RWPE2 (cell line): ENCODE measurements around the gene ZFAND3.
A peak's percentile ranks its signal among the peaks of the same experiment; 100 is the strongest.

Experiments
- ATAC-seq: fragments of 200-7000 bp; cut with Tn5 transposase; 3 replicates; pipeline ENCODE4 v1.9.1; 2021; ENCODE audit warnings: low read depth
- DNase-seq: peaks from one replicate; pipeline ENCODE4 v3.0.0-alpha.2; 2020; ENCODE audit warnings: low spot score
- H3K27ac ChIP-seq: fragments of 450-650 bp; 2 replicates; pipeline ENCODE4 v1.5.1; 2017; ENCODE audit warnings: mild to moderate bottlenecking; ENCODE audit not compliant: poor library complexity, severe bottlenecking
- H3K27me3 ChIP-seq: fragments of 250-450 bp; sonication (Bioruptor Pico); 2 replicates; pipeline ENCODE4 v1.5.1; 2021; ENCODE audit warnings: mild to moderate bottlenecking, moderate library complexity; ENCODE audit not compliant: insufficient read depth, poor library complexity, severe bottlenecking
- H3K36me3 ChIP-seq: fragments of 250-450 bp; sonication (Bioruptor Pico); 2 replicates; pipeline ENCODE4 v1.5.1; 2020; ENCODE audit warnings: low read depth, mild to moderate bottlenecking, moderate library complexity
- H3K4me1 ChIP-seq: fragments of 250-450 bp; sonication (Bioruptor Pico); 2 replicates; pipeline ENCODE4 v1.5.1; 2021; ENCODE audit warnings: mild to moderate bottlenecking, moderate library complexity; ENCODE audit not compliant: insufficient read depth, poor library complexity, severe bottlenecking
- H3K4me3 ChIP-seq: fragments of 250-450 bp; sonication (Bioruptor Pico); 2 replicates; pipeline ENCODE4 v1.5.1; 2021; ENCODE audit warnings: mild to moderate bottlenecking, moderate library complexity; ENCODE audit not compliant: severe bottlenecking
- H3K9me3 ChIP-seq: fragments of 250-450 bp; sonication (Bioruptor Pico); 2 replicates; pipeline ENCODE4 v1.5.1; 2021; ENCODE audit warnings: mild to moderate bottlenecking, moderate library complexity; ENCODE audit not compliant: severe bottlenecking
- TF ChIP-seq, protein P1 (sequence below): fragments of 450-650 bp; IDR thresholded peaks from one replicate; pipeline ENCODE4 v1.5.1; 2017; ENCODE audit warnings: mild to moderate bottlenecking, moderate library complexity; ENCODE audit not compliant: poor library complexity, severe bottlenecking

Gene ZFAND3

GRCh38 chr6:37783856-37784584, 35.5 kb upstream of the ZFAND3 start:
- Histone ChIP-seq H3K27me3 (no peaks in the 10 kb centered on the region), H3K4me1 (peaks cover 14% of the 10 kb centered on the region), H3K4me3 (no peak overlapping the region), H3K9me3 (no peaks in the 10 kb centered on the region), H3K36me3 (no peaks in the 10 kb centered on the region), H3K27ac (no peak overlapping the region)
- ATAC-seq, result no peak
- TF ChIP-seq, protein P1, sequence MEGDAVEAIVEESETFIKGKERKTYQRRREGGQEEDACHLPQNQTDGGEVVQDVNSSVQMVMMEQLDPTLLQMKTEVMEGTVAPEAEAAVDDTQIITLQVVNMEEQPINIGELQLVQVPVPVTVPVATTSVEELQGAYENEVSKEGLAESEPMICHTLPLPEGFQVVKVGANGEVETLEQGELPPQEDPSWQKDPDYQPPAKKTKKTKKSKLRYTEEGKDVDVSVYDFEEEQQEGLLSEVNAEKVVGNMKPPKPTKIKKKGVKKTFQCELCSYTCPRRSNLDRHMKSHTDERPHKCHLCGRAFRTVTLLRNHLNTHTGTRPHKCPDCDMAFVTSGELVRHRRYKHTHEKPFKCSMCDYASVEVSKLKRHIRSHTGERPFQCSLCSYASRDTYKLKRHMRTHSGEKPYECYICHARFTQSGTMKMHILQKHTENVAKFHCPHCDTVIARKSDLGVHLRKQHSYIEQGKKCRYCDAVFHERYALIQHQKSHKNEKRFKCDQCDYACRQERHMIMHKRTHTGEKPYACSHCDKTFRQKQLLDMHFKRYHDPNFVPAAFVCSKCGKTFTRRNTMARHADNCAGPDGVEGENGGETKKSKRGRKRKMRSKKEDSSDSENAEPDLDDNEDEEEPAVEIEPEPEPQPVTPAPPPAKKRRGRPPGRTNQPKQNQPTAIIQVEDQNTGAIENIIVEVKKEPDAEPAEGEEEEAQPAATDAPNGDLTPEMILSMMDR, result no peak
- DNase-seq, result no peak

DNA sequence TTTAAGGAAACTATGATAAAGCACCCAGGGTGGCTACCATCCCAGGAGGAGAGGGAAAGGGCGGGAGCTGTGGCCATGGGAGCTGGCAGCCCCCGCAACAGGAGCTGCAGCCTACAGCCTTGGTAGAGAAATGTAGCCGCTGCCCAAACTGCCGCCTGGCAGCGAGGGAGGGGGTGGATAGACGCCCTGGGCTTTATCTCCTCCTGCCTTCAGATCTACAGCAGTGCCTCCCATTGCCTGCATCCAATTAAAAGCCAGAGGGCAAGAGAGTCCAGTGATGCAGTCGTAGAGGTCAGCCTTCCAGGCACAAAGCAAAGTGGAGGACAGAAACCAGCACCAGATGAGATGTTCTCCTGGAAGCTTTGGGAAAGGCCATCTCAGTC, 35.0 kb upstream of the ZFAND3 start:
- no peak overlapping the region for H3K4me3 ChIP-seq

DNA sequence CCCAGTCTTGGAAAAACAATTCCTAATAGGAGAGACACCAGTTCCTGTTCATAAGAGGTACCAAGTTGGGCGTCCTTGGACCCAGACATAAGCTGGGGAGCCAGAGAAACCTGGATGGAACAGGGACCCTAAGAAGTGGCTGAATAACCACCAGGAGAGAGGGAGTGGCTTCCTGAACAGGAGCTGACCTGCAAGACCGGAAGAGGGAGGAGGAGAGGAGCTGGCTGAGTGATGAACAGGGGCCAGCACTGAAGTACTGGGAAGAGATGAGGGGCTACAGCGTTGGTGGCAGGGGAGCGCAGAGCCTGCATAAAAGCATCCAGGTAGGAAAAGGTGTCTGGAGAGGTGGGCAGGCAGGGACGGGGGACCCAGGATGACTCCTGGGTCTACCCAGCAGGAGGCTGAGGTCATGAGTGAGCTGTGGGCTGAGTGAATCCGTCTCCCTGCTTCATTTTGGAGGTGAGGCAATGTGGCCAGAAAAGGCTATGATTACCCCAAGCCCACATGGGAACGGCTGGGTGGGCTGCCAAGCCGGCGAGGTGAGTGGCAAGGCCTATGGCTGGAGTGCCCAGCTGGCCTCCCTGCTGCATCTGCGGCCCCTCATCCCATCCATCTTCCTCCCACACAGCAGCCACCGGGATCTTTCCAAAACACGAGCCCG, 34.4 kb upstream of the ZFAND3 start:
- no peak for DNase-seq
- Histone ChIP-seq H3K4me3 (no peak overlapping the region), H3K9me3 (no peaks in the 10 kb centered on the region), H3K4me1 (peaks cover 14% of the 10 kb centered on the region), H3K27me3 (no peaks in the 10 kb centered on the region), H3K36me3 (no peaks in the 10 kb centered on the region), H3K27ac (no peak overlapping the region)
- ATAC-seq, result peak; percentile 41; the same call in 1 of the 3 replicates
- TF ChIP-seq, protein P1, result no peak

More for the DNA sequence above, 35.0 kb upstream of the ZFAND3 start:
- TF ChIP-seq, protein P1, result no peak
- Histone ChIP-seq H3K27me3 (no peaks in the 10 kb centered on the region), H3K36me3 (no peaks in the 10 kb centered on the region), H3K9me3 (no peaks in the 10 kb centered on the region), H3K4me1 (peaks cover 14% of the 10 kb centered on the region), H3K27ac (no peak overlapping the region)
- no peak for DNase-seq
- ATAC-seq, result no peak

- Histone ChIP-seq H3K27ac (no peak overlapping the region), H3K27me3 (no peaks in the 10 kb centered on the region), H3K4me3 (no peak overlapping the region), H3K36me3 (no peaks in the 10 kb centered on the region), H3K9me3 (no peaks in the 10 kb centered on the region), H3K4me1 (peaks cover 14% of the 10 kb centered on the region)
- TF ChIP-seq, protein P1, result no peak
- no peak for ATAC-seq
- DNase-seq, result no peak
Observed at GRCh38 chr6:37785663-37786270, 33.8 kb upstream of the ZFAND3 start.
